ENCODE data around the gene NUP43. TPM values are rescaled to one million over a fixed set of nuclear protein-coding genes. Genes with fewer than 3 reads are reported as not detected.
"Not testable (repeated sequence)": the region's sequence is repeated elsewhere in the genome, so short reads cannot be mapped to it uniquely, and the experiment has no call there.

Gene NUP43
- total and polyA plus RNA-seq, 2 experiments from 2014 or later = 14.1 to 55.8 TPM

- Histone ChIP-seq H3K36me3 (no peaks in the 10 kb centered on the region), H3K27ac (no peak overlapping the region), H3K4me1 (ENCODE audit: low read depth) (no peaks in the 10 kb centered on the region), H3K4me3 (no peak overlapping the region), H3K9me3 (ENCODE audit: low read depth) (no peaks in the 10 kb centered on the region), H3K27me3 (no peaks in the 10 kb centered on the region)
- TF ChIP-seq CTCF (IDR thresholded peaks at IDR 0.05; ENCODE audit: low read depth, low read length) = no peak
- DNase-seq (ENCODE audit: low read depth in 1 of 2, low spot score in 1 of 2) = peak in 1 of 2 donors; percentile 33
Measured at GRCh38 chr6:149752600-149753373, 6.5 kb upstream of the NUP43 start.

- H3K27me3 ChIP-seq; H3K4me3 ChIP-seq; H3K4me1 ChIP-seq (ENCODE audit: low read depth); H3K27ac ChIP-seq; H3K9me3 ChIP-seq (ENCODE audit: low read depth); H3K36me3 ChIP-seq; DNase-seq (ENCODE audit: low read depth in 1 of 2, low spot score in 1 of 2): not testable (repeated sequence)
Measured at GRCh38 chr6:149751920-149752319, 5.6 kb upstream of the NUP43 start.

GRCh38 chr6:149751239-149751638 is 4.9 kb upstream of the NUP43 start:
- no peak for TF ChIP-seq CTCF (IDR thresholded peaks at IDR 0.05; ENCODE audit: low read depth, low read length)
- Histone ChIP-seq H3K4me3 (no peak overlapping the region), H3K27me3 (no peaks in the 10 kb centered on the region)

GRCh38 chr6:149750136-149750609 is 3.8 kb upstream of the NUP43 start:
- no peaks in the 10 kb centered on the region for H3K36me3 ChIP-seq
- no peaks in the 10 kb centered on the region for H3K9me3 ChIP-seq (ENCODE audit: low read depth)
- DNase-seq (ENCODE audit: low read depth in 1 of 2, low spot score in 1 of 2) = peak; percentile 52 to 64
- H3K27ac ChIP-seq = peak overlapping the region; percentile 93
- H3K4me1 ChIP-seq (ENCODE audit: low read depth) = no peaks in the 10 kb centered on the region
- H3K27me3 ChIP-seq = no peaks in the 10 kb centered on the region
- TF ChIP-seq CTCF (IDR thresholded peaks at IDR 0.05; ENCODE audit: low read depth, low read length) = no peak
- H3K4me3 ChIP-seq = peak overlapping the region; percentile 84

More at GRCh38 chr6:149751239-149751638, 4.9 kb upstream of the NUP43 start:
- no peaks in the 10 kb centered on the region for H3K36me3 ChIP-seq
- no peaks in the 10 kb centered on the region for H3K4me1 ChIP-seq (ENCODE audit: low read depth)
- no peak for DNase-seq (ENCODE audit: low read depth in 1 of 2, low spot score in 1 of 2)
- H3K9me3 ChIP-seq (ENCODE audit: low read depth) = no peaks in the 10 kb centered on the region
- no peak overlapping the region for H3K27ac ChIP-seq

- Histone ChIP-seq H3K27ac (peak within 1 kb of the TSS; percentile 93), H3K9me3 (ENCODE audit: low read depth) (no peaks in the 10 kb centered on the region), H3K4me1 (ENCODE audit: low read depth) (no peaks in the 10 kb centered on the region), H3K4me3 (peak within 1 kb of the TSS; percentile 84), H3K36me3 (no peaks in the 10 kb centered on the region), H3K27me3 (no peaks in the 10 kb centered on the region)
- no peak for TF ChIP-seq CTCF (IDR thresholded peaks at IDR 0.05; ENCODE audit: low read depth, low read length)
- DNase-seq (ENCODE audit: low read depth in 1 of 2, low spot score in 1 of 2) = peak; percentile 93 to 94
Measured at GRCh38 chr6:149749594-149750135, 3.3 kb upstream of the NUP43 start, which contains the start of gene PCMT1. PCMT1 (plus strand) TSS chr6:149749741; CDS start chr6:149749902, 161 bp downstream.

- Histone ChIP-seq H3K4me3 (peak overlapping the region; percentile 84), H3K27ac (peak overlapping the region; percentile 93)
- H3K9me3 ChIP-seq (ENCODE audit: low read depth); DNase-seq (ENCODE audit: low read depth in 1 of 2, low spot score in 1 of 2); H3K27me3 ChIP-seq; H3K4me1 ChIP-seq (ENCODE audit: low read depth); H3K36me3 ChIP-seq: not testable (repeated sequence)
Measured at GRCh38 chr6:149749082-149749593, 2.8 kb upstream of the NUP43 start.

- H3K4me1 ChIP-seq (ENCODE audit: low read depth); H3K27ac ChIP-seq; H3K9me3 ChIP-seq (ENCODE audit: low read depth); DNase-seq (ENCODE audit: low read depth in 1 of 2, low spot score in 1 of 2); H3K27me3 ChIP-seq: not testable (repeated sequence)
- Histone ChIP-seq H3K4me3 (peak overlapping the region; percentile 86), H3K36me3 (peaks cover 12% of the 10 kb centered on the region)
Measured at GRCh38 chr6:149745252-149745651, 1.1 kb downstream of the NUP43 start.
